ENCODE measurements around the gene GUCY2D.

Gene GUCY2D

GRCh38 chr17:8004899-8005298 lies 2.5 kb downstream of the GUCY2D start:
- no peak overlapping the region for H3K4me3 ChIP-seq (ENCODE audit: low read length)
- peak; percentile 56 for DNase-seq (ENCODE audit: low read depth)
- TF ChIP-seq, protein P1, sequence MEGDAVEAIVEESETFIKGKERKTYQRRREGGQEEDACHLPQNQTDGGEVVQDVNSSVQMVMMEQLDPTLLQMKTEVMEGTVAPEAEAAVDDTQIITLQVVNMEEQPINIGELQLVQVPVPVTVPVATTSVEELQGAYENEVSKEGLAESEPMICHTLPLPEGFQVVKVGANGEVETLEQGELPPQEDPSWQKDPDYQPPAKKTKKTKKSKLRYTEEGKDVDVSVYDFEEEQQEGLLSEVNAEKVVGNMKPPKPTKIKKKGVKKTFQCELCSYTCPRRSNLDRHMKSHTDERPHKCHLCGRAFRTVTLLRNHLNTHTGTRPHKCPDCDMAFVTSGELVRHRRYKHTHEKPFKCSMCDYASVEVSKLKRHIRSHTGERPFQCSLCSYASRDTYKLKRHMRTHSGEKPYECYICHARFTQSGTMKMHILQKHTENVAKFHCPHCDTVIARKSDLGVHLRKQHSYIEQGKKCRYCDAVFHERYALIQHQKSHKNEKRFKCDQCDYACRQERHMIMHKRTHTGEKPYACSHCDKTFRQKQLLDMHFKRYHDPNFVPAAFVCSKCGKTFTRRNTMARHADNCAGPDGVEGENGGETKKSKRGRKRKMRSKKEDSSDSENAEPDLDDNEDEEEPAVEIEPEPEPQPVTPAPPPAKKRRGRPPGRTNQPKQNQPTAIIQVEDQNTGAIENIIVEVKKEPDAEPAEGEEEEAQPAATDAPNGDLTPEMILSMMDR (conservative IDR thresholded peaks at IDR 0.05; ENCODE audit: low read length): no peak

GRCh38 chr17:8005357-8005756 lies 2.9 kb downstream of the GUCY2D start:
- TF ChIP-seq, protein P1 (conservative IDR thresholded peaks at IDR 0.05; ENCODE audit: low read length): no peak
- DNase-seq (ENCODE audit: low read depth): no peak
- H3K4me3 ChIP-seq (ENCODE audit: low read length): no peak overlapping the region

- TF ChIP-seq, protein P1 (conservative IDR thresholded peaks at IDR 0.05; ENCODE audit: low read length): no peak
- H3K4me3 ChIP-seq (ENCODE audit: low read length): no peak overlapping the region
- DNase-seq (ENCODE audit: low read depth): no peak
Observed at GRCh38 chr17:8005967-8006730, 3.7 kb downstream of the GUCY2D start.

DNA sequence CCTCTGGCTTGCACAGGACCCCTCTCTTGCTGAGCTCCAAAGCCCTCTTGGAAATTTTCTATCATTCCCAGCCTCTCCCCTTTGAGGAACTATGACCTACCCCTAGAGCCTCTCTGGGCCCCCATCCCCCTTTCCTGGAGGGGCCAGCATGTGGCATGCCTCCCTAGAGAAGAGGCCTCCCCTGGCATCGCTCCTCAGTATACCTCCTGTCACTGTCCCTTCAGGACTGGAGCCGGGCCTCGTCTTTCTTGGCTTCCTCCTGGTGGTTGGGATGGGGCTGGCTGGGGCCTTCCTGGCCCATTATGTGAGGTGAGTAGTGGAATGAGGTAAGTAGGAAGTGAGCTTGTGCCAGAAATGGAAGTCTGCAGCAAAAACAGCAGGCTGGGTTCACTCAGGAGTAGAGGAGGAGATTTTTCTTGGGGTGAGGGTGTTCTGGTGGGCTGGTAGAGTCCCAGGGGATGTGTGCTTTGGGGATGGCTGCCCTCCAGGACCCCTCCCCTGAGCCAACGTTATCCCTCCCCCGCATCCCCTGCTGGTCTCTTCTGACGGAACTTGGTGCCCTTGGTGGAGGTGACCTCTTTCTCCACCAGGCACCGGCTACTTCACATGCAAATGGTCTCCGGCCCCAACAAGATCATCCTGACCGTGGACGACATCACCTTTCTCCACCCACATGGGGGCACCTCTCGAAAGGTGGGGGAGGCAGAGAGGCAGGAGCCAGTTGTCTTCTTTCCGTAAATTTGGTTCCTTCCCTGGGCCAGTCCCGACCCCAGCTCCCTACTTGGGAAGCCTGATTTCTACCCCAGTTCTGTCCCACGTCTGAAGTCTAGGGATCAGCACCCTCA lies 4.6 kb downstream of the GUCY2D start:
- H3K4me3 ChIP-seq (ENCODE audit: low read length): no peak overlapping the region
- TF ChIP-seq, protein P1 (conservative IDR thresholded peaks at IDR 0.05; ENCODE audit: low read length): no peak
- DNase-seq (ENCODE audit: low read depth): no peak

GRCh38 chr17:8007836-8008235 lies 5.4 kb downstream of the GUCY2D start:
- no peak overlapping the region for H3K4me3 ChIP-seq (ENCODE audit: low read length)
- TF ChIP-seq, protein P1 (conservative IDR thresholded peaks at IDR 0.05; ENCODE audit: low read length): no peak
- no peak for DNase-seq (ENCODE audit: low read depth)

DNA sequence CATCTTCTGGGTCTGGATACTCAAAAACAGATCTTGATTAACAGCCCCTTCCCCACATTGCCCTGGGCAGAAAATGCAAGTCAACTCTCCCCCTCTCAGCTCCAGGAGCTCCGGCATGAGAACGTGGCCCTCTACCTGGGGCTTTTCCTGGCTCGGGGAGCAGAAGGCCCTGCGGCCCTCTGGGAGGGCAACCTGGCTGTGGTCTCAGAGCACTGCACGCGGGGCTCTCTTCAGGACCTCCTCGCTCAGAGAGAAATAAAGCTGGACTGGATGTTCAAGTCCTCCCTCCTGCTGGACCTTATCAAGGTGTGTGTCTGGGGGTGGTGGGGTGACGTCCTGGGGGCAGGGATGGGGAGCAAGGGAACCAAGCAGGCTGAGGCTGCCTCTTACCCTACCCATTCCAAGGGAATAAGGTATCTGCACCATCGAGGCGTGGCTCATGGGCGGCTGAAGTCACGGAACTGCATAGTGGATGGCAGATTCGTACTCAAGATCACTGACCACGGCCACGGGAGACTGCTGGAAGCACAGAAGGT lies 9.7 kb downstream of the GUCY2D start:
- H3K4me3 ChIP-seq (ENCODE audit: low read length): no peak overlapping the region
- DNase-seq (ENCODE audit: low read depth): no peak
- TF ChIP-seq, protein P1 (conservative IDR thresholded peaks at IDR 0.05; ENCODE audit: low read length): no peak
